GM23248 (cell line): ENCODE measurements around the gene GJE1. TPM values are rescaled to one million over a fixed set of nuclear protein-coding genes. Genes with fewer than 3 reads are reported as not detected.
"Not testable (repeated sequence)": the region's sequence is repeated elsewhere in the genome, so short reads cannot be mapped to it uniquely, and the experiment has no call there.

Source experiments
- DNase-seq: peaks from one replicate; pipeline ENCODE4 v3.0.0-alpha.2; 2015
- H2AFZ ChIP-seq: fragments of 200-600 bp; sonication (generic); 2 replicates; pipeline ENCODE4 v1.6.1; 2016; ENCODE audit warnings: antibody characterized with exemption
- H3F3A ChIP-seq: fragments of 200-600 bp; sonication (generic); 2 replicates; pipeline ENCODE4 v1.6.1; 2016; ENCODE audit warnings: mild to moderate bottlenecking, antibody characterized with exemption, mixed run types; ENCODE audit not compliant: insufficient read depth
- H3K27ac ChIP-seq: fragments of 200-600 bp; sonication (generic); 2 replicates; pipeline ENCODE4 v1.5.1; 2016; ENCODE audit warnings: mild to moderate bottlenecking
- H3K27me3 ChIP-seq: fragments of 200-600 bp; sonication (generic); replicated peaks from 2 replicates; pipeline ENCODE4 v1.6.1; 2016; ENCODE audit warnings: mild to moderate bottlenecking; ENCODE audit not compliant: insufficient read depth
- H3K36me3 ChIP-seq: fragments of 200-600 bp; sonication (generic); 2 replicates; pipeline ENCODE4 v1.6.1; 2016; ENCODE audit warnings: low read depth, mild to moderate bottlenecking
- H3K4me1 ChIP-seq: fragments of 200-600 bp; sonication (generic); 2 replicates; pipeline ENCODE4 v1.6.1; 2016; ENCODE audit warnings: mild to moderate bottlenecking; ENCODE audit not compliant: insufficient read depth
- H3K4me2 ChIP-seq: fragments of 200-600 bp; sonication (generic); one replicate; pipeline ENCODE4 v1.6.1; 2016; ENCODE audit warnings: mild to moderate bottlenecking; ENCODE audit not compliant: unreplicated experiment
- H3K4me3 ChIP-seq: fragments of 200-600 bp; sonication (generic); 2 replicates; pipeline ENCODE4 v1.5.1; 2016; ENCODE audit warnings: mild to moderate bottlenecking
- H3K79me2 ChIP-seq: fragments of 200-600 bp; sonication (generic); 2 replicates; pipeline ENCODE4 v1.6.1; 2016; ENCODE audit warnings: mild to moderate bottlenecking; ENCODE audit not compliant: insufficient read depth
- H3K9ac ChIP-seq: fragments of 200-600 bp; sonication (generic); 2 replicates; pipeline ENCODE4 v1.6.1; 2016; ENCODE audit warnings: mild to moderate bottlenecking
- H3K9me2 ChIP-seq: fragments of 200-600 bp; sonication (generic); 2 replicates; pipeline ENCODE4 v1.6.1; 2016; ENCODE audit warnings: mixed run types, mild to moderate bottlenecking, moderate library complexity; ENCODE audit not compliant: insufficient read depth
- H3K9me3 ChIP-seq: fragments of 200-600 bp; sonication (generic); one replicate; pipeline ENCODE4 v1.6.1; 2017; ENCODE audit warnings: low read depth
- H4K20me1 ChIP-seq: fragments of 200-600 bp; sonication (generic); 2 replicates; pipeline ENCODE4 v1.6.0; 2016; ENCODE audit not compliant: insufficient read depth
- EZH2 ChIP-seq: fragments of 200-600 bp; sonication (generic); IDR thresholded peaks from 2 replicates; pipeline ENCODE4 v1.6.1; 2018; ENCODE audit warnings: antibody characterized with exemption, mild to moderate bottlenecking; ENCODE audit not compliant: insufficient read depth, poor library complexity, severe bottlenecking
- EZH2phosphoT487 ChIP-seq: fragments of 200-600 bp; sonication (generic); IDR thresholded peaks from 2 replicates; pipeline ENCODE4 v1.6.1; 2018; ENCODE audit warnings: antibody characterized with exemption, moderate library complexity, mild to moderate bottlenecking, low read depth; ENCODE audit not compliant: insufficient read depth
- WGBS, 2 experiments: methylation state at CpG; one replicate each; pipeline ENCODE4 v1.1.6; 2015 to 2017; ENCODE audit warnings: low lambda C conversion rate in 2 of 2, low coverage in 1 of 2; ENCODE audit errors: missing lambda C conversion rate in 2 of 2; 5-methylcytosine and 5-hydroxymethylcytosine counted together
- in situ Hi-C: fragments of 300-500 bp; cut with MboI; formaldehyde crosslinking; loops from 2 replicates; pipeline ENCODE4 v1.15.0; 2020
- polyA plus RNA-seq: library from polyadenylated mRNA; unstranded; fragments of >200 nt; fragmentation: Nextera tagmentation; extraction: Ambion mirVana; gene quantifications from 2 replicates; pipeline ENCODE4 v1.2.1, GENCODE V29; 2016
- total RNA-seq: library from RNA; depleted of rRNA; stranded (reverse); fragments of >200 nt; shearing (Covaris generic); gene quantifications from 2 replicates; pipeline ENCODE4 v1.2.3, GENCODE V29; 2014

Gene GJE1
- total and polyA plus RNA-seq, 2 experiments from 2014 or later = not detected

DNA sequence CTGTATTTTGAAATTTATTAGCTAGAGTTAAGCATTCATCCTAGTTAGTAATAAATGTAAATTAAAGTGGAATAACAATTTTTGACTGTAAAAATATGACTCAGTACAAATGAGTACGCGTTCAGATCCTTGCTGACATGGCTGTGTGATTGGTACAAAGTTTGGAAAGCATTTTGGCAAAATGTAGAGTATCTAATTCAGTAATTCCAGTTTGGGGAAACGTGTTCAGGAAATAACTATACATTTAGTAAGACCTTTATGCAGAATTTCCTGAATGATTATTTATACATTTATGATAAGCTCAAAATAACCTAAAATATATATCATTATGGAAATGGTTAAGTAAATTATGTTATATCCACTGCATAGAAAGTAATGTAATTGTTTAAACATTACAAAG, 22.4 kb downstream of the GJE1 start:
- Histone ChIP-seq H3F3A (peaks cover 23% of the 10 kb centered on the region), H3K9ac (no peak overlapping the region)
- TF ChIP-seq EZH2 = no peak
- no peak for TF ChIP-seq EZH2phosphoT487

GRCh38 chr6:142155895-142156757, 23.4 kb downstream of the GJE1 start:
- H3K9ac ChIP-seq = peak overlapping the region; percentile 47
- no peaks in the 10 kb centered on the region for H3K36me3 ChIP-seq
- no peaks in the 10 kb centered on the region for H3K9me3 ChIP-seq
- in situ Hi-C loops = loop anchor here (25.0 kb wide), 1 partner anchor 231 kb away; no protein-coding TSS in a partner anchor
- H2AFZ ChIP-seq = 0 out of 2 replicates have a peak overlapping the region, but pooled peaks have one; percentile 20
- no peak overlapping the region for H3K4me2 ChIP-seq
- H3F3A ChIP-seq = peaks cover 23% of the 10 kb centered on the region
- peaks cover 45% of the 10 kb centered on the region for H3K4me1 ChIP-seq
- TF ChIP-seq EZH2 = no peak
- TF ChIP-seq EZH2phosphoT487 = no peak
- peaks cover 94% of the 10 kb centered on the region for H3K79me2 ChIP-seq
- H3K9me2 ChIP-seq = peaks cover 3% of the 10 kb centered on the region; the same call in 1 of the 2 replicates
- WGBS, 2 experiments = 44 to 60% methylated on average over 5 of the region's 5 CpGs
- H3K27me3 ChIP-seq = no peaks in the 10 kb centered on the region
- H3K4me3 ChIP-seq = no peak overlapping the region
- H4K20me1 ChIP-seq = peaks cover 4% of the 10 kb centered on the region; the same call in 1 of the 2 replicates
- peak overlapping the region; percentile 14; the same call in 1 of the 2 replicates for H3K27ac ChIP-seq
- peak; percentile 54 for DNase-seq

More for the DNA sequence above, 22.4 kb downstream of the GJE1 start:
- in situ Hi-C loops = loop anchor here (25.0 kb wide), 1 partner anchor 232 kb away; no protein-coding TSS in a partner anchor
- H3K9me2 ChIP-seq = peaks cover 3% of the 10 kb centered on the region; the same call in 1 of the 2 replicates
- H3K9me3 ChIP-seq = no peaks in the 10 kb centered on the region
- peaks cover 94% of the 10 kb centered on the region for H3K79me2 ChIP-seq
- H3K27me3 ChIP-seq = no peaks in the 10 kb centered on the region
- no peak overlapping the region for H3K4me3 ChIP-seq
- no peak overlapping the region for H2AFZ ChIP-seq
- 65 to 66% methylated on average over 3 of the region's 3 CpGs for WGBS, 2 experiments
- H3K4me2 ChIP-seq = peak overlapping the region; percentile 5
- no peak overlapping the region for H3K27ac ChIP-seq
- DNase-seq = peak; percentile 26
- H4K20me1 ChIP-seq = no peaks in the 10 kb centered on the region
- H3K4me1 ChIP-seq = peaks cover 45% of the 10 kb centered on the region
- no peaks in the 10 kb centered on the region for H3K36me3 ChIP-seq

- H3K9me2 ChIP-seq, H3K9ac ChIP-seq, H3K4me2 ChIP-seq, H3K36me3 ChIP-seq, H2AFZ ChIP-seq, H3K27ac ChIP-seq, DNase-seq, H4K20me1 ChIP-seq, H3K9me3 ChIP-seq, H3K27me3 ChIP-seq, H3K4me3 ChIP-seq: not testable (repeated sequence)
- whole genome bisulfite sequencing, 2 experiments = 82% methylated on average over 4 of the region's 4 CpGs
- peaks cover 45% of the 10 kb centered on the region for H3K4me1 ChIP-seq
- H3K79me2 ChIP-seq = peaks cover 94% of the 10 kb centered on the region
- peaks cover 18% of the 10 kb centered on the region for H3F3A ChIP-seq
- in situ Hi-C loops = loop anchor here (25.0 kb wide), 1 partner anchor 231 kb away; no protein-coding TSS in a partner anchor
These were observed 24.0 kb downstream of the GJE1 start for GRCh38 chr6:142156758-142157068.

GRCh38 chr6:142162780-142163179, 30.1 kb downstream of the GJE1 start:
- H3K9me3 ChIP-seq = no peaks in the 10 kb centered on the region
- no peak overlapping the region for H3K4me2 ChIP-seq
- WGBS, 2 experiments = 94 to 100% methylated on average over 1 of the region's 1 CpG
- no peak overlapping the region for H3K9ac ChIP-seq
- no peaks in the 10 kb centered on the region for H3F3A ChIP-seq
- no peak for DNase-seq
- H3K4me1 ChIP-seq = no peaks in the 10 kb centered on the region
- TF ChIP-seq EZH2 (no peak), EZH2phosphoT487 (no peak)
- H4K20me1 ChIP-seq = peaks cover 8% of the 10 kb centered on the region; the same call in 1 of the 2 replicates
- no peaks in the 10 kb centered on the region for H3K27me3 ChIP-seq
- in situ Hi-C loops = loop anchor here (25.0 kb wide), 1 partner anchor 225 kb away; no protein-coding TSS in a partner anchor
- peaks cover 100% of the 10 kb centered on the region for H3K79me2 ChIP-seq
- no peak overlapping the region for H2AFZ ChIP-seq
- no peaks in the 10 kb centered on the region for H3K9me2 ChIP-seq
- peaks cover 10% of the 10 kb centered on the region for H3K36me3 ChIP-seq
- no peak overlapping the region for H3K4me3 ChIP-seq
- no peak overlapping the region for H3K27ac ChIP-seq
